LHCN-M2 (cell line): Measurements from ENCODE around the gene GLS. TPM values are rescaled to one million over a fixed set of nuclear protein-coding genes. Genes with fewer than 3 reads are reported as not detected.
"Not testable (repeated sequence)": the region's sequence is repeated elsewhere in the genome, so short reads cannot be mapped to it uniquely, and the experiment has no call there.

Experiments used
- DNase-seq: peaks from one replicate; pipeline ENCODE4 v3.0.0-alpha.2; 2012; ENCODE audit warnings: low read depth
- total RNA-seq: library from RNA; depleted of rRNA; stranded (reverse); fragments of >200 nt; gene quantifications from 2 replicates; pipeline ENCODE4 v1.2.3, GENCODE V29; 2014

The GLS gene
- total RNA-seq, 1 experiment from 2014 or later: 139 TPM

GRCh38 chr2:190882856-190883582 lies 2.4 kb downstream of the GLS start:
- DNase-seq: no peak

GRCh38 chr2:190885844-190886243 lies 5.2 kb downstream of the GLS start:
- DNase-seq: not testable (repeated sequence)

GRCh38 chr2:190887089-190887488 lies 6.5 kb downstream of the GLS start:
- DNase-seq: no peak

GRCh38 chr2:190888449-190888848 lies 7.8 kb downstream of the GLS start:
- no peak for DNase-seq

- no peak for DNase-seq
Observed at GRCh38 chr2:190889175-190889943, 8.7 kb downstream of the GLS start.

- no peak for DNase-seq
Observed at GRCh38 chr2:190891372-190891771, 10.8 kb downstream of the GLS start.

GRCh38 chr2:190891889-190892288 lies 11.3 kb downstream of the GLS start:
- no peak for DNase-seq

- DNase-seq: no peak
Observed at GRCh38 chr2:190893157-190893556, 12.5 kb downstream of the GLS start.

- DNase-seq: no peak
Observed at GRCh38 chr2:190896477-190896876, 15.9 kb downstream of the GLS start.

- DNase-seq: no peak
Observed at GRCh38 chr2:190903693-190904450, 23.3 kb downstream of the GLS start.

GRCh38 chr2:190904640-190905261 lies 24.1 kb downstream of the GLS start:
- no peak for DNase-seq

- DNase-seq: no peak
Observed at GRCh38 chr2:190908532-190908931, 27.9 kb downstream of the GLS start.

- no peak for DNase-seq
Observed at GRCh38 chr2:190909680-190910079, 29.1 kb downstream of the GLS start.

GRCh38 chr2:190910341-190911136 lies 29.9 kb downstream of the GLS start:
- peak; percentile 44 for DNase-seq

- no peak for DNase-seq
Observed at GRCh38 chr2:190911813-190912212, 31.2 kb downstream of the GLS start.

GRCh38 chr2:190912726-190913125 lies 32.1 kb downstream of the GLS start:
- DNase-seq: peak; percentile 36

- DNase-seq: no peak
Observed at GRCh38 chr2:190913725-190914124, 33.1 kb downstream of the GLS start.

- DNase-seq: no peak
Observed at GRCh38 chr2:190916829-190917228, 36.2 kb downstream of the GLS start.

GRCh38 chr2:190920085-190920484 lies 39.5 kb downstream of the GLS start:
- no peak for DNase-seq

- no peak for DNase-seq
Observed at GRCh38 chr2:190922376-190922775, 41.8 kb downstream of the GLS start.

- no peak for DNase-seq
Observed at GRCh38 chr2:190927301-190927700, 46.7 kb downstream of the GLS start.
